ENCODE measurements around the gene RAB1A. TPM values are rescaled to one million over a fixed set of nuclear protein-coding genes. Genes with fewer than 3 reads are reported as not detected.
"Not testable (repeated sequence)": the region's sequence is repeated elsewhere in the genome, so short reads cannot be mapped to it uniquely, and the experiment has no call there.

RAB1A gene
- total RNA-seq, 2 donors from 2014 or later = 187 to 212 TPM

DNA sequence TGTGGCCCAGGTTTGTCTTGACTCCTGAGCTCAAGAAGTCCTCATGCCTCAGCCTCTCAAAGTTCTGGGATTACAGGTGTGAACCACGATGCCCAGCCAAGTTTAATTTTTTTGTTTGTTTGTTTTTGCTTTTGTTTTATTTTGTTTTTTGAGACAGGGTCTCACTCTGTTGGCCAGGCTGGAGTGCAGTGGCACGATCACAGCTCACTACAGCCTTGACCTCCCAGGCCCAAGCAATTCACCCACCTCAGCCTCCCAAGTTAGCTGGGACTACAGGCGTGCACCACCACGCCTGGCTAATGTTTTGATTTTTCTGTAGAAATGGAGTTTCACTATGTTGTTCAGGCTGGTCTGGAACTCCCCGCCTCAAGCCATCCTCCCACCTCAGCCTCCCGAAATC lies 29.4 kb upstream of the RAB1A start:
- H3K36me3 ChIP-seq = no peaks in the 10 kb centered on the region
- peak overlapping the region in 1 of 2 donors; percentile 14 for H3K9ac ChIP-seq (ENCODE audit: low read depth in 2 of 2, low read length in 2 of 2)
- H3K27me3 ChIP-seq = no peaks in the 10 kb centered on the region
- intact Hi-C loops (cut with DNase I) = no loop called here
- no peak for DNase-seq
- H3K4me1 ChIP-seq = peaks cover 5% of the 10 kb centered on the region
- TF ChIP-seq CTCF (IDR thresholded peaks at IDR 0.05) = no peak
- H3K4me3 ChIP-seq = no peak overlapping the region
- no peak overlapping the region for H3K27ac ChIP-seq
- H3K9me3 ChIP-seq = no peaks in the 10 kb centered on the region

DNA sequence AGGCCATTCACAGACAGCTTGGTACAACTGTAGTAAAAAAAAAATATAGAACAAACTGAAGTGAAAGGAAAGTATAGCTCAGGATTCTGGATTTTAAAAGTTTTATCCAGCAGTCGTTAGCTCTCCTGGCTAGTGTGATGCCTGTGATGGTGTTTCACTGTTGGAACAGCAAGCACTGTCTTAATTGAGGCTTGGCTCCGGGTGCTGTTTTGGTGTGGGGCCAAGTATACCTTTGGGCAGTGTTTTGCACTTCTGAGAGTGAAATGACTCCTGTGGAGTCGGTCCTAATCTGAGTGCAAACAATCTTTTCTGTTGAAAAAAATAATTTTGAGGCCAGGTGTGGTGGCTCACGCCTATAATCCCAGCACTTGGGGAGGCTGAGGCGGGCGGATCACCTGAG lies 28.7 kb upstream of the RAB1A start:
- Histone ChIP-seq H3K4me1 (peaks cover 5% of the 10 kb centered on the region), H3K27ac (no peak overlapping the region), H3K27me3 (no peaks in the 10 kb centered on the region), H3K9ac (ENCODE audit: low read depth in 2 of 2, low read length in 2 of 2) (no peak overlapping the region), H3K9me3 (no peaks in the 10 kb centered on the region), H3K36me3 (no peaks in the 10 kb centered on the region), H3K4me3 (no peak overlapping the region)
- intact Hi-C loops (cut with DNase I) = no loop called here
- TF ChIP-seq CTCF (IDR thresholded peaks at IDR 0.05) = no peak
- peak; percentile 42 for DNase-seq

- H3K27ac ChIP-seq; H3K9me3 ChIP-seq; H3K4me1 ChIP-seq; H3K9ac ChIP-seq (ENCODE audit: low read depth in 2 of 2, low read length in 2 of 2); intact Hi-C loops (cut with DNase I); H3K4me3 ChIP-seq; H3K27me3 ChIP-seq; H3K36me3 ChIP-seq; DNase-seq: not testable (repeated sequence)
Measured at GRCh38 chr2:65157856-65158255, 27.9 kb upstream of the RAB1A start.

- Histone ChIP-seq H3K9me3 (no peaks in the 10 kb centered on the region), H3K27ac (no peak overlapping the region), H3K4me1 (no peaks in the 10 kb centered on the region), H3K27me3 (no peaks in the 10 kb centered on the region), H3K9ac (ENCODE audit: low read depth in 2 of 2, low read length in 2 of 2) (no peak overlapping the region), H3K4me3 (no peak overlapping the region), H3K36me3 (no peaks in the 10 kb centered on the region)
- no peak for DNase-seq
- no peak for TF ChIP-seq CTCF (IDR thresholded peaks at IDR 0.05)
- intact Hi-C loops (cut with DNase I) = no loop called here
Measured at GRCh38 chr2:65156041-65156440, 26.1 kb upstream of the RAB1A start.

DNA sequence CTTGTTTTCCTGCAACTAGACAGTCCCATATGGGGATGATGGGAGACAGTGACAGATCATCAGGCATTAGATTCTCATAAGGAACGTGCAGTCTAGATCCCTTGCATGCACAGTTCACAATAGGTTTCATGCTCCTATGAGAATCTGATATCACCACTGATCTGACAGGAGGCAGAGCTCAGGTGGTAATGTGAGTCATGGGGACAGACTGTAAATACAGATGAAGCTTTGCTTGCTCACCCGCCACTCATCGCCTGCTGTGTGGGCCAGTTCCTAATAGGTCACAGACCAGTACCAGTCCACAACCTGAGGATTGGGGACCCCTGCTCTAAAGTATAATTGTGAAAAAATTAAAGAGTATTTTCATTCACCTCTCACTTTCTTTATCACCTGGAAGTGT lies 23.6 kb upstream of the RAB1A start:
- no peak for TF ChIP-seq CTCF (IDR thresholded peaks at IDR 0.05)
- H3K4me3 ChIP-seq = no peak overlapping the region
- intact Hi-C loops (cut with DNase I) = no loop called here

DNA sequence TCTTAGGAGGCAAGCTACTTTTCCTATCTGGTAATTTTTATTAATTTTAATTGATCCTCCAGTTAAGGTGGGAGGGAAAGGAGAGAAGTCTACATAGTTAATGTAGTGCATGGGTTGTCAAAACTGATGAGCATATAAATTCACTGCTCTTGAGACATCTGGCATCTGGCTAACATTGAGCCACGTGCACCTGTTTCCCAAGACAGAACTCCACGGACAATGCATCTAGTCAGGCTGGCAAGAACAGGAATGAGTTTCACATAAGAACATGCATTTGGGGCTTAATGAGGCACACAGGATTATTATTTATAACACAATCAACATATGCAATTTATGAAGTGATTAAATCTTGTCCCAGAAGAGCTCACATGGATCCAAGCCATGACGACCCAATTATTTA lies 16.2 kb upstream of the RAB1A start:
- no peaks in the 10 kb centered on the region for H3K4me1 ChIP-seq
- DNase-seq = no peak
- H3K36me3 ChIP-seq = no peaks in the 10 kb centered on the region
- intact Hi-C loops (cut with DNase I) = no loop called here
- H3K27me3 ChIP-seq = no peaks in the 10 kb centered on the region
- no peak for TF ChIP-seq CTCF (IDR thresholded peaks at IDR 0.05)
- H3K4me3 ChIP-seq = no peak overlapping the region
- no peaks in the 10 kb centered on the region for H3K9me3 ChIP-seq
- H3K27ac ChIP-seq = no peak overlapping the region
- no peak overlapping the region for H3K9ac ChIP-seq (ENCODE audit: low read depth in 2 of 2, low read length in 2 of 2)

More for the DNA sequence above, 23.6 kb upstream of the RAB1A start:
- Histone ChIP-seq H3K9ac (ENCODE audit: low read depth in 2 of 2, low read length in 2 of 2) (no peak overlapping the region), H3K36me3 (no peaks in the 10 kb centered on the region), H3K27ac (no peak overlapping the region), H3K27me3 (no peaks in the 10 kb centered on the region), H3K4me1 (no peaks in the 10 kb centered on the region), H3K9me3 (no peaks in the 10 kb centered on the region)
- DNase-seq = no peak
